H1 (cell line): ENCODE results near the gene PSD. TPM values are rescaled to one million over a fixed set of nuclear protein-coding genes. Genes with fewer than 3 reads are reported as not detected.

Experiments used
- CTCF ChIA-PET: fragments of 300-600 bp; sonication (Branson Sonifier 250); formaldehyde crosslinking; loops from one replicate; lab custom pipeline; 2021; ENCODE audit not compliant: partially characterized antibody; lab: Charles Lee
- POLR2A ChIA-PET: fragments of 300-600 bp; sonication (Branson Sonifier 250); formaldehyde crosslinking; loops from one replicate; lab custom pipeline; 2021; ENCODE audit warnings: inconsistent platforms; ENCODE audit not compliant: partially characterized antibody; lab: Charles Lee
- DNase-seq, 2 experiments: peaks; one replicate each; pipeline versions ENCODE4 v3.0.0 to v3.0.0-alpha.2; 2010 to 2022; ENCODE audit warnings: low spot score in 2 of 2, low read depth in 1 of 2, mixed read lengths in 1 of 2
- FAIRE-seq: peaks from 2 replicates; lab custom pipeline; 2011; peaks lifted over from hg19 to GRCh38; lab: Jason Lieb, UNC
- H2AFZ ChIP-seq: 2 replicates; pipeline ENCODE4 v1.8.1; 2012; ENCODE audit warnings: low read length, inconsistent platforms
- H2AK5ac ChIP-seq: 2 replicates; pipeline ENCODE4 v1.6.1; 2013; ENCODE audit warnings: low read depth, low read length
- H2BK120ac ChIP-seq: replicated peaks from 2 replicates; pipeline ENCODE3; 2013; ENCODE audit warnings: low read depth, low read length, inconsistent platforms
- H2BK12ac ChIP-seq: 2 replicates; pipeline ENCODE4 v1.6.1; 2013; ENCODE audit warnings: low read depth, low read length
- H2BK15ac ChIP-seq: 2 replicates; pipeline ENCODE4 v1.6.1; 2013; ENCODE audit warnings: low read length
- H2BK20ac ChIP-seq: 2 replicates; pipeline ENCODE4 v1.6.1; 2013; ENCODE audit warnings: low read length
- H2BK5ac ChIP-seq: 2 replicates; pipeline ENCODE4 v1.6.1; 2013; ENCODE audit warnings: low read depth, low read length
- H3K14ac ChIP-seq: 2 replicates; pipeline ENCODE4 v1.6.1; 2013; ENCODE audit warnings: inconsistent platforms; ENCODE audit not compliant: insufficient read length
- H3K18ac ChIP-seq: 2 replicates; pipeline ENCODE4 v1.6.1; 2013; ENCODE audit warnings: low read length; ENCODE audit errors: extremely low read depth
- H3K23ac ChIP-seq: 2 replicates; pipeline ENCODE4 v1.6.1; 2013; ENCODE audit warnings: inconsistent platforms; ENCODE audit not compliant: insufficient read length
- H3K23me2 ChIP-seq: 2 replicates; pipeline ENCODE4 v1.6.1; 2013; ENCODE audit warnings: low read depth, low read length
- H3K27ac ChIP-seq: 2 replicates; pipeline ENCODE4 v1.6.1; 2011; ENCODE audit warnings: low read depth, low read length, inconsistent platforms
- H3K27me3 ChIP-seq, 4 experiments: replicated peaks in 1 of 4; 1 replicate in 1 of 4; 2 replicates in 3 of 4; pipeline versions ENCODE4 v1.6.1 to v1.8.1; 2011 to 2013; ENCODE audit warnings: low read length in 3 of 4, mild to moderate bottlenecking in 3 of 4, inconsistent platforms in 2 of 4, mixed read lengths in 2 of 4, moderate library complexity in 1 of 4; ENCODE audit not compliant: control insufficient read depth in 3 of 4, insufficient read depth in 3 of 4; ENCODE audit errors: extremely low read depth in 1 of 4
- H3K36me3 ChIP-seq, 4 experiments: 2 replicates each; pipeline versions ENCODE4 v1.6.1 to v1.8.1; 2011 to 2013; ENCODE audit warnings: mild to moderate bottlenecking in 4 of 4, low read length in 3 of 4, moderate library complexity in 2 of 4, control low read depth in 1 of 4, inconsistent platforms in 1 of 4; ENCODE audit not compliant: insufficient read depth in 4 of 4, control insufficient read depth in 2 of 4
- H3K4ac ChIP-seq: replicated peaks from 2 replicates; pipeline ENCODE3; 2013; ENCODE audit warnings: low read length, low read depth, mixed read lengths, inconsistent platforms; ENCODE audit not compliant: insufficient read length
- H3K4me1 ChIP-seq, 4 experiments: replicated peaks in 1 of 4; 1 replicate in 1 of 4; 2 replicates in 3 of 4; pipeline versions ENCODE4 v1.6.1 to v1.8.1; 2011 to 2013; ENCODE audit warnings: low read length in 3 of 4, inconsistent platforms in 2 of 4, mixed read lengths in 1 of 4; ENCODE audit not compliant: insufficient read depth in 4 of 4, control insufficient read depth in 3 of 4
- H3K4me2 ChIP-seq, 2 experiments: 2 replicates each; pipeline versions ENCODE4 v1.6.1 to v1.8.1; 2011 to 2013; ENCODE audit warnings: low read depth in 2 of 2, low read length in 2 of 2, control low read depth in 1 of 2, inconsistent platforms in 1 of 2, mild to moderate bottlenecking in 1 of 2; ENCODE audit not compliant: insufficient read depth in 1 of 2
- H3K4me3 ChIP-seq, 4 experiments: fragments of 200-600, 300-600 bp in 1 of 4; sonication (generic), shearing (Covaris generic), sonication (Bioruptor Twin) in 1 of 4; 2 replicates each; pipeline versions ENCODE4 v1.5.1 to v1.8.1; 2011 to 2016; ENCODE audit warnings: low read length in 4 of 4, low read depth in 3 of 4, control low read depth in 2 of 4, inconsistent platforms in 2 of 4, mild to moderate bottlenecking in 2 of 4, mixed read lengths in 1 of 4, moderate library complexity in 1 of 4; ENCODE audit not compliant: insufficient read depth in 2 of 4; ENCODE audit errors: extremely low read depth in 1 of 4
- H3K56ac ChIP-seq: replicated peaks from 2 replicates; pipeline ENCODE3; 2013; ENCODE audit warnings: low read depth, mild to moderate bottlenecking, mixed read lengths, low read length, inconsistent platforms; ENCODE audit not compliant: insufficient read length
- H3K79me1 ChIP-seq: 2 replicates; pipeline ENCODE4 v1.6.1; 2013; ENCODE audit warnings: low read depth, low read length, control low read depth
- H3K79me2 ChIP-seq, 2 experiments: 2 replicates each; pipeline versions ENCODE4 v1.6.1 to v1.8.1; 2012 to 2013; ENCODE audit warnings: low read length in 2 of 2, mild to moderate bottlenecking in 2 of 2, inconsistent platforms in 1 of 2; ENCODE audit not compliant: insufficient read depth in 2 of 2, control insufficient read depth in 1 of 2
- H3K9ac ChIP-seq, 4 experiments: replicated peaks in 1 of 4; 1 replicate in 1 of 4; 2 replicates in 3 of 4; pipeline versions ENCODE4 v1.6.1 to v1.8.1; 2011 to 2013; ENCODE audit warnings: low read depth in 3 of 4, low read length in 3 of 4, control low read depth in 2 of 4, mild to moderate bottlenecking in 2 of 4, moderate library complexity in 2 of 4, inconsistent platforms in 1 of 4; ENCODE audit errors: extremely low read depth in 1 of 4
- H3K9me3 ChIP-seq, 2 experiments: 2 replicates each; pipeline versions ENCODE4 v1.6.1 to v1.8.1; 2012 to 2013; ENCODE audit warnings: mild to moderate bottlenecking in 2 of 2, moderate library complexity in 2 of 2, control low read depth in 1 of 2, inconsistent platforms in 1 of 2, low read depth in 1 of 2, low read length in 1 of 2, mixed read lengths in 1 of 2; ENCODE audit not compliant: insufficient read depth in 2 of 2
- H4K20me1 ChIP-seq, 2 experiments: replicated peaks in 1 of 2; 2 replicates each; pipeline versions ENCODE3 to v1.8.1; 2011 to 2013; ENCODE audit warnings: inconsistent platforms in 2 of 2, low read length in 2 of 2, mild to moderate bottlenecking in 1 of 2; ENCODE audit not compliant: insufficient read depth in 2 of 2, control insufficient read depth in 1 of 2
- H4K5ac ChIP-seq: 2 replicates; pipeline ENCODE4 v1.6.1; 2013; ENCODE audit warnings: low read length, low read depth, mixed read lengths, inconsistent platforms; ENCODE audit not compliant: insufficient read length
- H4K8ac ChIP-seq: 2 replicates; pipeline ENCODE4 v1.8.0; 2013; ENCODE audit warnings: mild to moderate bottlenecking, moderate library complexity, low read length, inconsistent platforms; ENCODE audit not compliant: insufficient read depth; ENCODE audit errors: extremely low read depth
- H4K91ac ChIP-seq: replicated peaks from 2 replicates; pipeline ENCODE3; 2013; ENCODE audit warnings: low read length, mixed read lengths, inconsistent platforms; ENCODE audit not compliant: insufficient read length
- BACH1 ChIP-seq: IDR thresholded peaks from 2 replicates; pipeline ENCODE4 v1.6.1; 2012; ENCODE audit warnings: low read length, improper control_type of control experiment
- CEBPB ChIP-seq: IDR thresholded peaks from 2 replicates; pipeline ENCODE4 v1.6.1; 2012; ENCODE audit warnings: low read depth, low read length
- CHD1 ChIP-seq: IDR thresholded peaks from 2 replicates; pipeline ENCODE4 v1.6.1; 2012; ENCODE audit warnings: low read depth, low read length, improper control_type of control experiment
- CREB1 ChIP-seq: IDR thresholded peaks from 2 replicates; pipeline ENCODE4 v1.6.1; 2012; ENCODE audit warnings: inconsistent platforms
- EP300 ChIP-seq, 2 experiments: IDR thresholded peaks; 1 replicate in 1 of 2; 2 replicates in 1 of 2; pipeline ENCODE4 v1.6.1; 2011 to 2012; ENCODE audit warnings: low read depth in 2 of 2, low read length in 2 of 2, mild to moderate bottlenecking in 2 of 2, borderline replicate concordance in 1 of 2, inconsistent platforms in 1 of 2, moderate library complexity in 1 of 2
- FOSL1 ChIP-seq: IDR thresholded peaks from 2 replicates; pipeline ENCODE4 v1.6.1; 2011; ENCODE audit warnings: mild to moderate bottlenecking, low read depth, low read length, moderate library complexity; ENCODE audit not compliant: insufficient read depth
- KDM1A ChIP-seq: fragments of 200-600, 300-600 bp; sonication (generic); IDR thresholded peaks from 2 replicates; pipeline ENCODE4 v1.7.1; 2016; ENCODE audit warnings: mild to moderate bottlenecking, low read length, borderline replicate concordance
- RBBP5 ChIP-seq: IDR thresholded peaks from 2 replicates; pipeline ENCODE4 v1.7.1; 2012; ENCODE audit warnings: low read depth, mild to moderate bottlenecking, inconsistent platforms, low read length, moderate library complexity, borderline replicate concordance
- RFX5 ChIP-seq: IDR thresholded peaks from 2 replicates; pipeline ENCODE4 v1.6.1; 2011; ENCODE audit warnings: low read depth, low read length, improper control_type of control experiment, borderline replicate concordance
- RXRA ChIP-seq: IDR thresholded peaks from 2 replicates; pipeline ENCODE4 v1.6.1; 2011; ENCODE audit warnings: low read depth, mild to moderate bottlenecking, low read length, moderate library complexity; ENCODE audit not compliant: insufficient read depth
- WGBS, 2 experiments: shearing (Covaris generic) in 1 of 2; methylation state at CpG; one replicate each; pipeline versions ENCODE4 v1.1.6 to v1.1.7; 2013 to 2015; ENCODE audit warnings: low lambda C conversion rate in 2 of 2, mixed read lengths in 2 of 2, inconsistent platforms in 1 of 2, low coverage in 1 of 2, missing lambda C conversion rate in 1 of 2; ENCODE audit not compliant: insufficient replicate concordance in 2 of 2, insufficient coverage in 1 of 2, insufficient read length in 1 of 2; ENCODE audit errors: extremely low coverage in 1 of 2, missing lambda C conversion rate in 1 of 2; 5-methylcytosine and 5-hydroxymethylcytosine counted together
- polyA plus RNA-seq, 7 experiments: library from polyadenylated mRNA; depleted of rRNA in 3 of 7; stranded (reverse) in 5 of 7; unstranded in 2 of 7; fragments of >200 nt in 5 of 7; fragments of 200-250 nt in 2 of 7; gene quantifications; 1 replicate in 5 of 7; 2 replicates in 1 of 7; 4 replicates in 1 of 7; pipeline versions ENCODE4 v1.2.1 to v1.2.3, GENCODE V29; 2011 to 2013; ENCODE audit warnings: missing spikeins in 2 of 7, mixed read lengths in 2 of 7
- total RNA-seq: library from RNA; stranded (reverse); fragmentation: NEBNext Ultra II Directional; extraction: Animal tissue kit (Norgen Biotek cat#: 25700); gene quantifications from 2 replicates; pipeline ENCODE4 v1.2.1, GENCODE V29; 2021
- TF ChIP-seq, protein P1 (sequence below): IDR thresholded peaks from 2 replicates; pipeline ENCODE4 v1.6.1; 2011; ENCODE audit warnings: low read depth, mild to moderate bottlenecking, low read length; ENCODE audit not compliant: insufficient read depth

Gene PSD
- total and polyA plus RNA-seq, 2 of the 8 experiments (the other 6 are each of a cell fraction or from before 2014, with no cell fraction given) = 5.4 to 6.0 TPM

DNA sequence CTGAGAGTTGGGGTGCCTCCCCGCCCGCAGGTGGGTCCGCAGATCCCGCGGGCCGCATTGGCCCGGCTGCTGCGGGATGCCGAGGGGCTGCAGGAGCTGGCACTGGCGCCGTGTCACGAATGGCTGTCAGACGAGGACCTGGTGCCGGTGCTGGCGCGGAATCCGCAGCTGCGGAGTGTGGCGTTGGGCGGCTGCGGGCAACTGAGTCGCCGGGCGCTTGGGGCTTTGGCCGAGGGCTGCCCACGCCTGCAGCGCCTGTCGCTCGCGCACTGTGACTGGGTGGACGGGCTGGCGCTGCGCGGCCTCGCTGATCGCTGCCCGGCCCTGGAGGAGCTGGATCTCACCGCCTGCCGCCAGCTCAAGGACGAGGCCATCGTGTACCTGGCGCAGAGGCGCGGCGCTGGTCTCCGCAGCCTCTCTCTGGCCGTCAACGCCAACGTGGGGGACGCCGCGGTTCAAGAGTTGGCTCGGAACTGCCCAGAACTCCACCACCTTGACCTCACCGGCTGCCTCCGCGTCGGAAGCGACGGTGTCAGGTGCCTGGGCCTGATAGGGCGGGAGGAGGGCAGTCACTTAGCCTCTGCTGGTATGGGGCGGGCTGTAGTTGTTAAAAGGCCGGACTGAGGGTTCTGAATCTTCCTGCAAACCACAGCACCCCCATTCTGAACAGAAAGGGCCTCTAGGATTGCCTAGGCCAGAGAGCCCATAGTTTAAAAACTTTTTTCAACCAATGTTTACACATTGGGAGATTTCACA lies 3.4 kb upstream of the PSD start:
- Histone ChIP-seq H2BK5ac (peak overlapping the region; percentile 60; the same call in 1 of the 2 replicates), H3K4me3 (peak overlapping the region; percentile 74 to 92 (median 80)), H3K79me2 (no peaks in the 10 kb centered on the region), H2BK20ac (no peak overlapping the region), H4K91ac (no peak overlapping the region), H3K36me3 (0 out of 8 replicates have a peak, but pooled peaks cover 0 to 3% (median 0%) of the 10 kb centered on the region in 4 experiments), H2BK15ac (0 out of 2 replicates have a peak overlapping the region, but pooled peaks have one; percentile 16), H3K23me2 (peaks cover 32% of the 10 kb centered on the region), H3K79me1 (no peaks in the 10 kb centered on the region), H4K5ac (no peak overlapping the region), H2BK12ac (0 out of 2 replicates have a peak overlapping the region, but pooled peaks have one; percentile 50), H3K4me1 (peaks cover 0 to 23% (median 10%) of the 10 kb centered on the region in 4 experiments; a peak in 5 of 7 replicates), H2AFZ (no peak overlapping the region), H3K4me2 (peak overlapping the region; percentile 88 to 100), H3K9me3 (no peaks in the 10 kb centered on the region), H2AK5ac (no peak overlapping the region), H3K9ac (peak overlapping the region in 3 of 4 experiments; percentile 8 to 62 (median 56); a peak in 5 of 7 replicates), H3K23ac (no peak overlapping the region), H3K27ac (no peak overlapping the region), H4K8ac (peak overlapping the region; percentile 87), H2BK120ac (no peak overlapping the region), H3K18ac (peak overlapping the region; percentile 48), H3K14ac (no peak overlapping the region), H3K56ac (peak overlapping the region; percentile 51), H3K4ac (no peak overlapping the region), H4K20me1 (peaks cover 5 to 9% of the 10 kb centered on the region in 2 experiments), H3K27me3 (no peaks in the 10 kb centered on the region)
- ChIA-PET CTCF (interaction anchor here (0.7 to 9.5 kb wide), 21 partner anchors 10 to 246 kb away, joined by 3 to 78 read pairs (median 8); partner anchors contain the start of genes C10orf95 and CUEDC2), POLR2A (interaction anchor here (0.6 to 7.9 kb wide), 15 partner anchors 9 to 307 kb away, joined by 3 to 56 read pairs (median 8); partner anchors contain the start of genes C10orf95, CUEDC2 and NFKB2)
- FAIRE-seq = no peak
- 4% methylated on average over 53 of the region's 62 CpGs; no CpG with 5 or more reads in 1 of the 2 experiments for WGBS, 2 experiments
- peak in 1 of 2 experiments; percentile 64 for DNase-seq
- TF ChIP-seq RFX5 (no peak), FOSL1 (no peak), CHD1 (no peak), CEBPB (no peak), RXRA (no peak), CREB1 (0 out of 2 replicates have a peak, but pooled peaks have one; percentile 10), KDM1A (no peak), BACH1 (no peak), EP300 (IDR thresholded peaks at IDR 0.05; ENCODE audit: borderline replicate concordance in 1 of 2, low read depth in 2 of 2, low read length in 2 of 2) (no peak), RBBP5 (no peak)
- TF ChIP-seq, protein P1, sequence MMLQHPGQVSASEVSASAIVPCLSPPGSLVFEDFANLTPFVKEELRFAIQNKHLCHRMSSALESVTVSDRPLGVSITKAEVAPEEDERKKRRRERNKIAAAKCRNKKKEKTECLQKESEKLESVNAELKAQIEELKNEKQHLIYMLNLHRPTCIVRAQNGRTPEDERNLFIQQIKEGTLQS = no peak
